Smooth muscle cell of trachea (primary cell): ENCODE data around the gene INPP5B. TPM values are rescaled to one million over a fixed set of nuclear protein-coding genes. Genes with fewer than 3 reads are reported as not detected.

Source experiments
- total RNA-seq: library from RNA; depleted of rRNA; stranded (reverse); fragments of >200 nt; gene quantifications from 2 replicates; pipeline ENCODE4 v1.2.1, GENCODE V29; 2014

Gene INPP5B
- total RNA-seq, result 39.0 and 41.4 TPM in 2 replicates

GRCh38 chr1:37946703-37947360 lies at the start of gene INPP5B:
INPP5B (minus strand) TSS chr1:37947053; CDS start chr1:37946308, 745 bp downstream.

DNA sequence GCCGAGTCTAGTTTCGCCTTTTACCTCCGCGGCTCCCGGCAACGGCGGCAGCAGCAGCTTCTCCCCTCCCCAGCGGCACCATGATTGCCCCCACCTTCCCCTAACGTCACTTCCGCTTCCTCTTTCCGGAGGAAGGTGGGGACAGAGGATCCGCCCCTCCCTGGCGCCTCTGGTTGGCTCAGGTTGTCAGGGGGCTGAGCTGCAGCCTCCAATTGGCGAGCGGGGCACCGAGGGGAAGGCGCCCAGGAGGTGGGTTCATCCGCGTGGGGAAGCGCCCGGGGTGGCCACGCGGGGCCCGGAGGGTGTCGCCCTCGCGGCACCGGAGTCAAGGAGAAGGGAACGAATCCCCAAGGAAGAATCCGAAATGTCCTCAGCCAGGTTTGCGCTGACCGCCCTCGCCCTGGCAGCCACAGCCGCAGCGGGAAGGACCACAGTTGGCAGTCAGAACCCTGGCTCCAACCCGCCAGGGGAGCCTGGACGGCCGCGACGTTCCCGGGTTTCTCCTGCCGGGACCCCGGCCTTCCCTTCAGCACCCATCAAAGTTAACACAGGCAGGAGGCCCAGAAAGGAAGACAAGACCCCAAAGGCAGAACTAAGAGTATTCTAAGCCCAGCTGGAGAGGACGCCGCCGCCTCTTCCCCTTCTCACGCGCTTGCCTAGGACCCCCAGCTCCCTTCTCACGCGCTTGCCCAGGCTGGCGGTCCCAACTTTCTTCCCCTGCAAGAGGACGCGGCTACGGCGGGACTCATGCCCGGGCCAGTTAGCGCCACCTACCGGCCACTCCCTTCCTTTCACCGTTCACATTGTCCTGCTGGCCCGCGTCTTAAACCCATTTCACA lies 87.1 kb downstream of the INPP5B start, which contains the start of gene MTF1:
Gene MTF1, minus strand, starts transcription at position 86 of the 839 bp plus-strand sequence. CDS start 1,934 bp downstream, outside the sequence.

Other genes starting within 250 kb of the INPP5B start
- 0.15 TPM in 1 of 2 replicates, not detected in the other for gene EPHA10, start 181.9 kb downstream of the INPP5B start, total RNA-seq
- gene MANEAL, start 153.2 kb downstream of the INPP5B start, total RNA-seq, result 0.15 and 1.8 TPM in 2 replicates
- 23.3 and 46.5 TPM in 2 replicates for gene C1orf122, start 139.3 kb downstream of the INPP5B start, total RNA-seq
- gene YRDC, start 138.8 kb downstream of the INPP5B start, total RNA-seq, result 8.1 and 11.1 TPM in 2 replicates
- gene MTF1, start 87.5 kb downstream of the INPP5B start, total RNA-seq, result 3.9 and 4.0 TPM in 2 replicates
- gene SF3A3, start 43.0 kb upstream of the INPP5B start, total RNA-seq, result 64.8 and 121 TPM in 2 replicates
- gene FHL3, start 58.5 kb upstream of the INPP5B start, total RNA-seq, result 16.6 and 31.1 TPM in 2 replicates
- gene UTP11, start 65.7 kb upstream of the INPP5B start, total RNA-seq, result 27.0 and 53.5 TPM in 2 replicates
- gene POU3F1, start 99.7 kb upstream of the INPP5B start, total RNA-seq, result under 0.01 and 0.17 TPM in 2 replicates